ENCODE data around the gene LRRC37A.
"Not testable (repeated sequence)": the region's sequence is repeated elsewhere in the genome, so short reads cannot be mapped to it uniquely, and the experiment has no call there.

DNA sequence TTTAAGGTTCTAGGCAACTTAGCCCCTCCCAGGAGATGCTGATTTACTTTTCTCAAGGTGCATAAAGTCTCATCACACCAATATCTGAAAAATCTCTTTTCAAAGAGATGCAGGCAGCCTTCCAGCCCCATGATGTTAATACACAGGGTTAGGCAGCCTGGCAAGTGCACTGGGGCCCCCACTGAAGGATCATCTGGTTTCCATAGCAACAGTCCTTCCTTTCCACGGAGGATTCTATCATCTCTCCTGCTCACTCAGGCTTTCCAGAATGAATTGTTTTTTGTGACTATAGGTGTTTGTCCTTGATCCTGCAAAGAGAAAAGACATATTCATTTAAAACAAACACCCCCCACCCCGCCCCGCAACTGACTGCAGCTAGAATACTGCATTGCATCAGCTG is 72.6 kb downstream of the LRRC37A start:
- not testable (repeated sequence) for TF ChIP-seq EZH2phosphoT487 (IDR thresholded peaks at IDR 0.05; ENCODE audit: borderline replicate concordance); CTCF (conservative IDR thresholded peaks at IDR 0.05; ENCODE audit: low read length)

Measured in Loucy (cell line).